ENCODE data around the gene CDK4. TPM values are rescaled to one million over a fixed set of nuclear protein-coding genes. Genes with fewer than 3 reads are reported as not detected.
A peak's percentile ranks its signal among the peaks of the same experiment; 100 is the strongest.

CDK4 gene
- total RNA-seq, 4 donors from 2014 or later, result 95.2 to 137 (median 113) TPM

- H3K36me3 ChIP-seq, result no peaks in the 10 kb centered on the region
- intact Hi-C loops (cut with DNase I), result no loop called here
- H3K27ac ChIP-seq, result no peak overlapping the region
- 76 to 79% methylated on average over 13 of the region's 13 CpGs for WGBS, 2 donors
- peaks cover 3% of the 10 kb centered on the region for H3K27me3 ChIP-seq
- no peaks in the 10 kb centered on the region for H3K9me3 ChIP-seq
- H3K4me3 ChIP-seq (replicated peaks in 1 of 3), result no peak overlapping the region
- no peak for TF ChIP-seq POLR2A (IDR thresholded peaks at IDR 0.05)
- TF ChIP-seq, protein P1, sequence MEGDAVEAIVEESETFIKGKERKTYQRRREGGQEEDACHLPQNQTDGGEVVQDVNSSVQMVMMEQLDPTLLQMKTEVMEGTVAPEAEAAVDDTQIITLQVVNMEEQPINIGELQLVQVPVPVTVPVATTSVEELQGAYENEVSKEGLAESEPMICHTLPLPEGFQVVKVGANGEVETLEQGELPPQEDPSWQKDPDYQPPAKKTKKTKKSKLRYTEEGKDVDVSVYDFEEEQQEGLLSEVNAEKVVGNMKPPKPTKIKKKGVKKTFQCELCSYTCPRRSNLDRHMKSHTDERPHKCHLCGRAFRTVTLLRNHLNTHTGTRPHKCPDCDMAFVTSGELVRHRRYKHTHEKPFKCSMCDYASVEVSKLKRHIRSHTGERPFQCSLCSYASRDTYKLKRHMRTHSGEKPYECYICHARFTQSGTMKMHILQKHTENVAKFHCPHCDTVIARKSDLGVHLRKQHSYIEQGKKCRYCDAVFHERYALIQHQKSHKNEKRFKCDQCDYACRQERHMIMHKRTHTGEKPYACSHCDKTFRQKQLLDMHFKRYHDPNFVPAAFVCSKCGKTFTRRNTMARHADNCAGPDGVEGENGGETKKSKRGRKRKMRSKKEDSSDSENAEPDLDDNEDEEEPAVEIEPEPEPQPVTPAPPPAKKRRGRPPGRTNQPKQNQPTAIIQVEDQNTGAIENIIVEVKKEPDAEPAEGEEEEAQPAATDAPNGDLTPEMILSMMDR (IDR thresholded peaks at IDR 0.05), result no peak
- H3K4me1 ChIP-seq, result peaks cover 9 to 26% of the 10 kb centered on the region in 2 donors
- DNase-seq, result no peak
Observed at GRCh38 chr12:57730336-57731067, 21.6 kb downstream of the CDK4 start.

DNA sequence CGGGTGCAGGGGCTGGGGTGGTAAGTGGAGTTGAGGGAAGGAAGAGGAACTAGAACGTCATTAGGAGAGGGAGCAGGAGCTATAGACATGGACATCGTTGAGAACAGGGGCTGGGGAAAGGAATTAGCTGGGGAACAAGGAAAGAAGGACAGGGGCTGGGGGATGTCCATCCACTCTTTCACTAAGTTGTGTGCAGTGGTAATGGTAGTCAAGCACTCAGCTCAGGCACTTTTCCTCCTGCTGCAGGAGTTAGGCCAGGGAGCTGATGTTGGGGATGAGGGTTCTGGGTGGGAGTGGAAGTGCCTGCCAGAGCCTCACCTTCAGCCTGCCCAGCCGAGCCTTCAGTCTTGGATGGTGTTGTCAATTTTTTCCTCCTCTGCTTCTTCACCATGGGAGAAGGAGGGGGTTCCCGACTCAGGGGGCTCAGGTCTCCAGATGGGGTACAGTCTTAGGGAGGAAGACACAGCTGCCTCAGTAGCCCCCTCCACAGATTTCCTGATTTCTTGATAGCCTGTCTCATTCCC, 22.7 kb downstream of the CDK4 start:
- no peak for DNase-seq
- H3K36me3 ChIP-seq, result no peaks in the 10 kb centered on the region
- no peaks in the 10 kb centered on the region for H3K27me3 ChIP-seq
- no peak overlapping the region for H3K4me3 ChIP-seq (replicated peaks in 1 of 3)
- intact Hi-C loops (cut with DNase I), result no loop called here
- WGBS, 2 donors, result 47 to 49% methylated on average over 5 of the region's 5 CpGs
- TF ChIP-seq, protein P1 (IDR thresholded peaks at IDR 0.05), result no peak
- TF ChIP-seq POLR2A (IDR thresholded peaks at IDR 0.05), result no peak
- peaks cover 9 to 24% of the 10 kb centered on the region in 2 donors for H3K4me1 ChIP-seq
- no peaks in the 10 kb centered on the region for H3K9me3 ChIP-seq
- no peak overlapping the region for H3K27ac ChIP-seq

GRCh38 chr12:57727758-57728395, 24.2 kb downstream of the CDK4 start:
- Histone ChIP-seq H3K9me3 (no peaks in the 10 kb centered on the region), H3K36me3 (no peaks in the 10 kb centered on the region), H3K27me3 (no peaks in the 10 kb centered on the region), H3K4me1 (peaks cover 9 to 24% of the 10 kb centered on the region in 2 donors), H3K4me3 (replicated peaks in 1 of 3) (no peak overlapping the region), H3K27ac (no peak overlapping the region)
- peak; percentile 60 for DNase-seq
- no peak for TF ChIP-seq POLR2A (IDR thresholded peaks at IDR 0.05)
- TF ChIP-seq, protein P1 (IDR thresholded peaks at IDR 0.05), result no peak
- WGBS, 2 donors, result 38 to 45% methylated on average over 20 to 21 of the region's 21 CpGs
- intact Hi-C loops (cut with DNase I), result no loop called here

DNA sequence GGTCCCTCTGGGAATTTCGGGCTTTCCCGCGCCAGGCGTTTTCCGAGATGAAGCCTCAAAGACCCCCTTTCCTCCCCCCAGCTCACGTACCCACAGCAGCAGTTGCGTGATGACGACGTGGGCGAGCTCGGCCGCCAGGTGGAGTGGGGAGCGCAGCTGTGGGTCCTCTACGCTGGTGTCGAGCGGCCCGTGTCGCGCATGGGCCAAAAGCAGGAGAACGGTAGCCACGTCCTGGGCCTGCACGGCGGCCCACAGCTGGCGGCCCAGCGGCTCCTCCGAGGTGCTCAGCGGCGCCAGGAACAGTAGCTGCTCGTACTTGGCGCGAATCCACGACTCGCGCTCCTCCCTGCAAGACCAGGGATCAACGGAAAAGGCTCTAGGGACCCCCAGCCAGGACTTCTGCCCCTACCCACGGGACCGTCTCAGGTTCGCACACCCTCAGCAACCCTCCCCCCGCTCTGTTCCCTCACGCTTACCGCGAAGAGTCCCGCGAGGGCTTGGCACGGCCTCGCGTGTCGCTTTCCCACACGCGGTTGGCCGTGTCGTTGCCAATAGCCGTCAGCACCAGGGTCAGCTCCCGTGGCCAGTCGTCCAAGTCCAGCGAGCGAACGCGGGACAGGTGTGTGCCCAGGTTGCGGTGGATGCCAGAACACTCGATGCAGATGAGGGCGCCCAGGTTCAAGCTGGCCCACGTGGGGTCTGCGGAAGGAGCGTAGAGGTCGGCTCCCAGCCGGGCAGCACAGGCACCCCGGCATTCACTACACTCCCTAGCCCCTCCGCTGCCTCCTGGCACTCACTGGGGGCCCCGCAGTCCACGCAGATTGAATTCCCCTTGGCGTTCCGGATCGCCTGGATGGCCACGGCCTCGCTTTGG, 25.0 kb downstream of the CDK4 start:
- no peak for TF ChIP-seq POLR2A (IDR thresholded peaks at IDR 0.05)
- TF ChIP-seq, protein P1 (IDR thresholded peaks at IDR 0.05), result peak in 1 of 6 experiments; percentile 3
- Histone ChIP-seq H3K27ac (no peak overlapping the region), H3K36me3 (no peaks in the 10 kb centered on the region)

More for the DNA sequence above, 25.0 kb downstream of the CDK4 start:
- no peaks in the 10 kb centered on the region for H3K9me3 ChIP-seq
- peaks cover 9 to 24% of the 10 kb centered on the region in 2 donors for H3K4me1 ChIP-seq
- DNase-seq, result peak; percentile 70 to 79
- intact Hi-C loops (cut with DNase I), result no loop called here
- H3K27me3 ChIP-seq, result no peaks in the 10 kb centered on the region
- H3K4me3 ChIP-seq (replicated peaks in 1 of 3), result peak overlapping the region in 2 of 3 donors; percentile 12 to 42
- WGBS, 2 donors, result 9 to 35% methylated on average over 14 to 32 of the region's 76 CpGs

All from thyroid gland (tissue), 4 donors.